NCI-H187 (cell line): ENCODE measurements around the gene TIGD3.
A peak's percentile ranks its signal among the peaks of the same experiment; 100 is the strongest.

Experiments
- DNase-seq, 2 experiments: peaks; one replicate each; lab custom pipeline; 2025; lab: John Stamatoyannopoulos, UW

Gene TIGD3

DNA sequence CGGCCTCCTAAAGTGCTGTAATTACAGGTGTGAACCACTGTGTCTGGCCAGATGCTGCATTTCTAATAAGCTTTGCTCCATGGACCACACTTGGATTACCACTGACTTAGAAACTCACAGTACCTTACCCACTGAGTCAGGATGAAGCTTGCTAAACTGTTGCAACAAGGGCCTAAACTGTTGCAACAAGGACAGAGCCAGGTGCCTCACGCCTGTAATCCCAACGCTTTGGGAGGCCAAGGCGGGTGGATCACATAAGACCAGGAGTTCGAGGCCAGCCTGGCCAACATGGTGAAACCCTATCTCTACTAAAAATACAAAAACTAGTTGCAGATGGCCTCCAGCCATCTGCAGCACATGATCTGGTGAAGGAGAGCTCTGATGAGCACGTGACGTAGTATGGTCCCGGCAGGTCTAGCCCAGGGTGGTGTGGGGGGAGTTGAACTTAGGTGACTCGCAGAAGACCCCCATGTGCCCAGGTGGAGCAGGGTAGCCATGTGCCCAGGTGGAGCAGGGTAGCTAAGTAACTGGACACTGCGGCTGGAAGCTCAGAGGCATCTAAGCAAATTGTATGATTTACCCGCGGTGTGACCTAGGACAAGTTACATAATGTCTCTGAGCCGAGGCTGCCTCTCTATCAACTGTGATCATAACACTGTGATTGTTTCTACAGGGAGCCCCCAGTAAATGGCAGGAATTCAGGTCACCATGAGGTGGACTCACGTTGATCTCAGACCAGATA is 19.5 kb downstream of the TIGD3 start:
- no peak for DNase-seq

- no peak for DNase-seq
Measured at GRCh38 chr11:65375012-65375411, 20.5 kb downstream of the TIGD3 start.

GRCh38 chr11:65376138-65376713 is 21.7 kb downstream of the TIGD3 start:
- no peak for DNase-seq

DNA sequence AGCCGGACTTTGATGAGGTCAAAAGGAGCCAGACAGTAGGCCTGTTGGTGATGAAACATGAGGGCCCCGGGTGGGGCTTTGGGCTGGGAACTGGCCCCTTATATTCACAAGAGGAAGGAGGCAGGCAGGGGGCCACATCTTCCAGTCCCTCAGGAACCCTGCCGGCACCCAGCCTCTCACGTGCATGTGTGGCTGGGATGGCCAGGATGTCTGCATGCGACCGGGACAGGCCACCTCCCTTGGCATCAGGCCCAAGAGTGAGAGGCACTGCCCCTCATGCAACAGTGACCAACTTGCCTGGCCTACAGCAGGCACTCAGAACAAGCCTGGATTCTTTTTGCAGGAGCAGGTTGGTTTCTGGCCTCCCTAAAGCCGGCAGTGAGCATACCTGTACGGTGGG is 22.5 kb downstream of the TIGD3 start:
- DNase-seq = no peak

- no peak for DNase-seq
Measured at GRCh38 chr11:65377777-65378176, 23.2 kb downstream of the TIGD3 start.

DNA sequence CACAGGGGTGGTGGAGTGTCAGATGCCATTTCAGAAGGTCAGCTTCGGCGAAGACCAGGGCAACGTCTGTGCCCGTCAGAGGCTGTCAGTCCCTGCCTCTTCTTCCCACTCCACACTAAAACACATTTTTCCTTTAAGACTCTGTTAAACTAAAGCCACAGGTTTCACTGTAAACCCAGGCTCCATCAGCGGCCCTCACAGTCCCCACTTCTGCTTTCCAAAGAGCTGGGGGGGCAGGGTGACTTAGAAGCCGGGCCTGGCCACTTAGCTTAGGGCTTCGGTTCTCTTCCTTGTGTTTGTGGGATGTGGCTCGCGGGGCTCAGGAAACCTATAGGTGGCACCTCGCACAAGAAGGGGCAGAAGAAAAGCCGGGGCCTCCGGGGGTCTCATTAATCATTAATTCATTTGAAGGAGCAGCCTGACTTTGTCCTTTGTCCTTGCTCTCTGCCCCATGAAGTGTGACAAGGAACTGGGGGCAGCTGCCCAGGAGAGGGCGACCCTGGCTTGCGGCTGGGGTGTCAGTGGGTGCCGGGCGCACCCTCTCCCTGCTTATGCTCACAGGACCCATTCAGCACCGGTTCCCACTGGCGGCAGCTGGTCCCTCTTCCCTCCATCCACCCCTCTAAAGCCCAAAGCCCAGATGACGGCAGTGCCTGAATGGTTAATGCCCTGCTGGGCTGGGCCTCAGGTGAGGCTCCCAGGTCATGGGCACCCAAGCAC is 23.8 kb downstream of the TIGD3 start:
- DNase-seq = no peak

- DNase-seq = no peak
Measured at GRCh38 chr11:65378928-65379638, 24.5 kb downstream of the TIGD3 start.

- DNase-seq = no peak
Measured at GRCh38 chr11:65379698-65380459, 25.3 kb downstream of the TIGD3 start.

DNA sequence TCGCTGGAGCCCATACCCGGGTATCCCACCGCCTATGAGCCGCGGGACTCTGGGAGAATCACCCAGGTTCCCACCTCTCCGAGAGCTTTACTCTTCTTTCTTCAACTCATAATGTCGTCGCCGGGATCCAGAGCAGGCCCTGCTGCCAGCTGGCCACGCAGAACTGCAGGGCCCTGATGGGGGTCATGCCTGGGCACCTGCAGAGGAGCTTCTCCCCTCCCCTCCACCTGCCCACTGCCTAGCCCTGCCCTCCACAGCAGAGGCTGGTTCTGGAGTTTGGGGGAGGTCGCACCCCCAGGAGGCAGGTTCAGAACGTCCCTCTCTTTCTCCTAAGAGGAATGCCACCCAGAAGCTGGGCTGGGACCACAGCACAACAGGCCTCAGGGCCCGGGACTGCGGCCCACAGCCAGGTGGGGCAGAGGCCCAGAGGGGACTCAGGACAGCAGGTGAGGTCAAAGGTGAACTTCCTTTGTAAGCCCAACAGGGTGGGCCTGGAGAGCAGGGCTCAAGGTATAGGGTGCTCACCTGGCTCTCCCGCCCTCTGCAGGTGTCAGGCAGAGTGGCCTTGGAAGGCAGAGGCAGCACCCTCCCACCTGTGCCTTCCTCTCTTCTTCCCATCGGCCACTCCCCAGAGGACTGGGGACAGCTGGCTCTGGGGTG is 26.0 kb downstream of the TIGD3 start:
- no peak for DNase-seq

GRCh38 chr11:65381716-65382032 is 27.1 kb downstream of the TIGD3 start:
- no peak for DNase-seq

GRCh38 chr11:65382033-65382803 is 27.7 kb downstream of the TIGD3 start, which contains the start of gene SLC25A45:
Gene SLC25A45 (minus strand): TSS chr11:65382646. CDS start chr11:65381951, 695 bp downstream.
- peak; percentile 71 to 73 for DNase-seq

DNA sequence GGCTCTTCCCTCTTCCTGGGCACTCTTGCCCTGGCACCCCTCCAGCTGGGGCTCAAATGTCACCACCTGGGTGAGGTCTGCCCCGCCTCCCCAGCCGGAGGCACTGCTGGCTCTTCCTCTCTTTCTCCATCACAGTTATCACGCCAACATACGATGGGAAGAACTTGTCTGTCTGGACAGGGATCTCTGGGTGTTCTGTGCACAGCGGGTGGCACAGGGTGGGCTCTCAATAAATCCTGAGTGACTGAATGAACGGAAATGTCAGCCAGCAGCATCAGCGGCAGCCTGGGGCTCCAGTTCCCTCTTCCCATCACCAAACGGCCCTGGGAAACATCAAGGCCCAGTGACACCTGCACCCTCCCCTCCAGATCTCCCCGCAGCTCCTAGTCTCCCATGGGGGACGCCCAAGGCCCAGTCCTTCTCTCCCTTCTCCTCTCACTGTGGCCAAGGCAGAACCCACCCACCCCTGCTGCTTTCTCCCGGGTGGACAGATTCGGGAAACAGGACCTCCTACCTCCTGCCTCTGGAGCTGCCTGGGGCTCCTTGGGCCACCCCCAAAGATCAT is 28.3 kb downstream of the TIGD3 start:
- no peak for DNase-seq

- no peak for DNase-seq
Measured at GRCh38 chr11:65383778-65384177, 29.2 kb downstream of the TIGD3 start.

DNA sequence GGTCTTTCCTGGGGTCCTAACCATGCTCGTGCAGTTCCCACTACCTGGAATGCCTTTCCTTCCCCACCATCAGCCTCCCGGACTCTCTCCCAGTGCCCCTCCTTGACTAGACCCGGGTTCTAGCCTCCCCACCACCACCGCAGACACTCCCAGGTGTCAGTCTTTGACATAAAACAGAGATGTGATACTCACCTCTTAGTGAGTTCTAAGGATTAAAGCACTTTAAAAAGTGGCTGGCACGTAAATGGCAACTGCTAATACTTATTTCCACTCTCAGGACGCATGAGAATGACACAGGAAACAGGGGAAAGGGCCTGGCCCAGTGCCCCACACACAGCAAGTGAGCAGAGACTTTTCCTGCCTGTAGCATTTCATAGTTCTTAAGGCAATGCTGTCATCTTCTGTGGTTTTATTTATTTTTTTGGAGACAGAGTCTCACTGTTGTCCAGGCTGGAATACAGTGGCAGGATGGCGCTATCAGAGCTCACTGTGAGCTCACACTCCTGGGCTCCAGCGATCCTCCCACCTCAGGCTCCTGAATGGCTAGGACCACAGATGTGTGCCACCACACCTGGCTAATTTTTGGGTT is 29.8 kb downstream of the TIGD3 start:
- no peak for DNase-seq

- peak; percentile 32 to 49 for DNase-seq
Measured at GRCh38 chr11:65386307-65387140, 32.0 kb downstream of the TIGD3 start, which contains the start of gene FRMD8. Gene FRMD8 (plus strand): TSS chr11:65386637. CDS start chr11:65387037, 400 bp downstream.

DNA sequence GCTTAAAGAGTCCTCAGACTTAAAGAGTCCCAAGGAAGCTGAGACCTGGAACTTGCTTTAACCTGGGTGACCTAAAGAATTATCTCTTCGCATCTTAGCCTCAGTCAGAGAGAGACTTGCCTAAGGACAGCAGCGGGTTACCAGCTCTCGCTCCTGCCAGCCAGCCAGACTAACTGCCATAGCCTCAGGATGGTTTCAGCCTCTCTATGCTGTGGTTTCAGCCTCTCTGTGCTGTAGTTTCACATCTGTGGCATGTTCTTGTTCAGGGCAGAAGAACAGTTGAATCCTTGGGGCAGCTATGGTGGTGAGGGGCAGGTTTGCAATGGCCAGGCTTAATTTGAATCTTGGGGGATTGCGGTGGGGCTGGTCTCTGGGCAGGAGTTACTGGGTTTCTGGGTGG is 34.2 kb downstream of the TIGD3 start:
- no peak for DNase-seq

DNA sequence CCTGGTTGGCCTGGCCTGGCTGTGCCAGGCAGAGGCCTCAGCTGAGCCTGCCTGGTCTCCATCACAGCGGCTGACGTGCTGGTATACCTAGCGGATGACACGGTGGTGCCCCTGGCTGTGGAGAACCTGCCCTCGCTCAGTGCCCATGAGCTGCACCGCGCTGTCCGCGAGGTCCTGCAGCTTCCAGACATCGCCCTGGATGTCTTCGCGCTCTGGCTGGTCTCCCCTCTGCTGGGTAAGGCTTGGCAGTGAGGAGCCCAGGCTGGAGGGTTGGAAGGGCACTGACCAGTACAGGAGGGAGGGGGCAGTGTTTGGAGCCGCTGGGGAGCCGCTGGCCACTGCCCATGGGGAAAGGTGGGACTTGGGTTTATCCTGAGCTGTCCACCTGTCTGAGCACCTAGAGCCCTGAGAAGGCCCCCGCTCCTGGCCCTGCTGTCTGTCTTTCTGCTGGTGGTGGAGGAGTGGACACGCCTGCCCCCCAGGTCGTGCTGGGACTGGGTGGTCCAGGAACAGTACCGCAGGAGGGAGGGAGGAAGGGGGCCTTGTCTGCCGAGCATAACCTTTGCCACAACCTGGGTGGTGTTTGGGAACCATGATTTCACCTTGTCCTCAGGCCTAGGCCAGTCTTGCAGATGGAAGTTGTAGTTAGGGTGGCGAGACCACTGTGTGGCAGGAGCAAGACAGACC is 34.9 kb downstream of the TIGD3 start:
- no peak for DNase-seq
